HG02970 (cell line): ENCODE results near the gene ADRM1.

ENCODE experiments used
- ATAC-seq: cut with Tn5 transposase; IDR thresholded peaks from one replicate; pipeline ENCODE4 v1.9.1; 2021; ENCODE audit warnings: mild to moderate bottlenecking, moderate library complexity, moderate number of reproducible peaks; ENCODE audit not compliant: unreplicated experiment, low FRiP score

ADRM1 gene

GRCh38 chr20:62322492-62323041 is 19.8 kb downstream of the ADRM1 start:
- no peak for ATAC-seq

DNA sequence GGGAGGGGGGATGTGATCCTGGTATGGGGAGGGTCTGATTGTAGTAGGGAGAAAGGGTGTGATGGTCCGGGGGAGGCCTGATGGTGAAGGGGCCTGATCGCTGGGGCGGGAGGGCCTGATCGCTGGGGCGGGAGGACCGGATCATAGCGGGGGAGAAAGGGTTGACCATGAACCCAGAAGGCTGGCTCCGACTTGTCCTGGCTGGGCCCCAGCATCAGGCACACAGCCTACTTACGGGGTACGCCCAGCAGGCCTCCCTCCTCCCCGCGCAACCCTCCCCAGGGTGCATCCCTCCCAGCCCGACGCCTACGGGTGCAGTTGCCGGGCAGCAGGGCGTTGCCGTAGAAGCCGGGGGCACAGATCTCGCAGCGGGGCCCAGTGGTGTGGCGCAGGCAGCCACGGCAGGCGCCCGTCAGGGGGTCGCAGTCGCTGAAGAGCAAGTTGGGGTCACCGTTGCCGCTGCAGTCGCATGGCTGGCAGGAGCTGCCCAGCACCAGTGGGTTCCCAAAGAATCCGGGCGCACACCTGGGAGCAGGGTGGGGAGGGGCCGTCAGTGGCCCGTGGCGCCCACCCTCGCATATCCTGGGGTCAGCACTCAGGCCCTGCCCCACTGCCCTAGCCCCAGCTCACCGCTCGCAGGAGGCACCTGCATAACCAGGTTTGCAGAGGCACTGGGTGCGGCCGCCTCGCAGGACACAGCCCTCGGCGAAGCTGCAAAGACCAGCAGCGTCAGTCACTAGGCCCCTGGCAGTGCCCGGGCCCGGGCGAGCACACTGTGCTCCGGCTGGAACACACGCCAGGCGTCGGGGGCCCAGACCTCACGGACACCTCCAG is 20.6 kb downstream of the ADRM1 start:
- ATAC-seq = no peak

GRCh38 chr20:62323980-62324906 is 21.4 kb downstream of the ADRM1 start:
- ATAC-seq = no peak

- ATAC-seq = no peak
These were observed 22.5 kb downstream of the ADRM1 start for GRCh38 chr20:62325172-62325905.

- ATAC-seq = no peak
These were observed 23.8 kb downstream of the ADRM1 start for GRCh38 chr20:62326559-62326958.

DNA sequence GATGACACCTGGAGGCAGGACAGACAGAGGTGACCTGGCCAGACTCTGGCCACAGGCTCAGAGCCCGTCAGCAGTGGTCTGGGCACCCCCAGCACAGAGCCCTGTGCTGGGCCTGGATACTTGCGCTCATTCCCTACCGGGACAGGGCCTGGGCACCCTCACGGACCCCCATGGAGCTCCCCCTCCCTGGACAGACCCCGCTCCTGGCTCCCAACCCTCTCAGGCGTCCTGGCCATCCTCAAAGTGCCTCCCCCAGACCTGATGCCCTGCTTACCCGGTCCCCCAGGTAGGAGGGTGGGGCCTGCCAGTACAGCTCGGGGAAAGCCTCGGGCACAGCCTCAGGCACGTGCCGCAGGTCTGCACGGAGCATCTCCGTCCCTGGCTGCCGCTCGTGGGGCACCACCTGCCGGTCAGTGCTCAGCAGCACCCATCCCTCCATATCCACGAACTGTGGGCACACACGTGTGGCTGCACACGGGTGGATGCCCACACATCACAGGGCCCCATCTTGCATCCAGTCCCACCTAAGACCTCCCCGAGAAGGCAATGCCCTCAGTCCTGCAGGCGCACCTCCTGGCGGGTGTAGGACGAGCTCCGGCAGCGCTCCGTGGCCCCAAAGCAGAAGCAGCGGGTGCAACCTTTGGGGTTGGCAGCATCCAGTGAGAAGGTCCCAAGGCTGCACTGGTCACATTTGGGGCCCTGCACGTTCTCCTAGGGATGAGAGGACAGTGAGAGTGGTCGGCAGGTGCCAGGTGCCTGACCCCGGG is 24.3 kb downstream of the ADRM1 start:
- ATAC-seq = no peak

GRCh38 chr20:62327726-62328495 is 25.1 kb downstream of the ADRM1 start:
- ATAC-seq = no peak

GRCh38 chr20:62328684-62329388 is 26.0 kb downstream of the ADRM1 start:
- no peak for ATAC-seq

GRCh38 chr20:62329389-62330377 is 26.9 kb downstream of the ADRM1 start:
- ATAC-seq = no peak

- no peak for ATAC-seq
These were observed 27.9 kb downstream of the ADRM1 start for GRCh38 chr20:62330576-62331317.

GRCh38 chr20:62331347-62331746 is 28.6 kb downstream of the ADRM1 start:
- no peak for ATAC-seq

GRCh38 chr20:62332421-62332820 is 29.6 kb downstream of the ADRM1 start:
- ATAC-seq = no peak

- no peak for ATAC-seq
These were observed 30.4 kb downstream of the ADRM1 start for GRCh38 chr20:62332989-62333819.

DNA sequence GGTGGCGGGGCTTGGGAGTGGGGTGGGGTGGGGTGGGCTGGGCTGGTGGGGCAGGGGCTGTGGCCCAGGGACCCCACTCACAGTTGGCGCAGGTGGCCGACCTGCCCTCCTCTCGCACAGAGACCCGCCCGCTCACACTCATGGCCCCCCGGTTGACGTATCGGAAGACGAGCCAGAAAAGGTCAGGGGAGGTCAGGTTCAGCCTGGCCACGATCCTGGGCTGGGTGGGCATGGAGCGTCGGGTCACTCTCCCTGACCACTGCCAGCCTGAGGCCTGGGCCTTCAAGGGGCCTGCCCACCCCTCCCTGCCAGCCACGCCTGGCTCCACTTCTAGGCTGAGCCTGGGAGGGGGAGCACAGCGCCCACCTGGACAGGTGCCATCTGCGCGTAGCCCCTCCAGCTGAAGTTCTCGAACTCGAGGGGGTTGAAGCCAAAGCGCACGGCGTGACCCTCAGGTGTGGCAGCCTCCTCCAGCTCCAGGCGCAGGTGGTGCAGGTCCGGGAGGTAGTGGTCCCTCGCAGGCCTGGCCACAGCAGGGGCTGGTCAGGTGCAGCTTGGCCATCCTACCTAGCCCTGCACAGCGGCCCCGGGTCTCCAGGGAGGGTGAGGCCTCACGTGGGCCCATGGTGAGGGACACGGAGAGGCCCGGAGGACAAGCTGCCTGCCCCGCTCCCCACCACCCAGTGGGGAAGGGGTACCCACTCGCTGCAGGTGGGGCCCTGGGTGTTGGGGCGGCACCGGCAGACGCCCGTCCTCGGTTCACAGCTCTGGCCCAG is 31.2 kb downstream of the ADRM1 start:
- ATAC-seq = no peak

DNA sequence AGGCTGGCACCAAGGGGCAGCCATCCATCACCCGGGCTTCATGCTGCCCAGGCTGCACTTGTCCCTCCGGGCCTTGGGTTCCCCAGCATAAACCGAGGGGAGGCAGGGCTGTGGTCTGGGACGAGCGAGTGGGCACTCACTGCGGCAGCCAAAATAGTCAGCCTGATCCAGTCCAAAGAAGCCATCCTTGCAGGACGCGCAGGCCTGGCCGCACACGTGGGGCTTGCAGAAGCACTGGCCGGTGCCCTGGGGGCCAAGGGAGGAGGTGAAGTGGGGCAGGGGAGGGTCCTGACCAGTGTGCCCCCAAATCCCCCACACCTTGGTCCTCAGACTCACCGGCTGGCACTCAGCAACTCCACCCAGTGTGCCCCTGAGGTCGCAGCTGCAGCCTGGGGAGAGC is 32.1 kb downstream of the ADRM1 start:
- ATAC-seq = no peak
